ENCODE results near the gene HOXC9. TPM values are rescaled to one million over a fixed set of nuclear protein-coding genes. Genes with fewer than 3 reads are reported as not detected.

The HOXC9 gene
- polyA plus RNA-seq, 4 donors, result 15.9 to 22.1 (median 19.7) TPM

GRCh38 chr12:53997204-53998109 lies 2.5 kb upstream of the HOXC9 start:
- DNase-seq (ENCODE audit: low read depth in 4 of 4, low spot score in 3 of 4), result no peak

- no peak for DNase-seq (ENCODE audit: low read depth in 4 of 4, low spot score in 3 of 4)
Observed at GRCh38 chr12:53998110-53998899, 1.7 kb upstream of the HOXC9 start.

- DNase-seq (ENCODE audit: low read depth in 4 of 4, low spot score in 3 of 4), result no peak
Observed at GRCh38 chr12:53998900-53999236, 1.1 kb upstream of the HOXC9 start.

- DNase-seq (ENCODE audit: low read depth in 4 of 4, low spot score in 3 of 4), result no peak
Observed at GRCh38 chr12:53999559-54000115, 324 bp upstream of the HOXC9 start.

GRCh38 chr12:54001283-54002187 lies 1.6 kb downstream of the HOXC9 start:
- no peak for DNase-seq (ENCODE audit: low read depth in 4 of 4, low spot score in 3 of 4)

- DNase-seq (ENCODE audit: low read depth in 4 of 4, low spot score in 3 of 4), result no peak
Observed at GRCh38 chr12:54002278-54002914, 2.4 kb downstream of the HOXC9 start.

- DNase-seq (ENCODE audit: low read depth in 4 of 4, low spot score in 3 of 4), result no peak
Observed at GRCh38 chr12:54002915-54003389, 3.0 kb downstream of the HOXC9 start.

GRCh38 chr12:54003625-54004024 lies 3.7 kb downstream of the HOXC9 start:
- DNase-seq (ENCODE audit: low read depth in 4 of 4, low spot score in 3 of 4), result no peak

- no peak for DNase-seq (ENCODE audit: low read depth in 4 of 4, low spot score in 3 of 4)
Observed at GRCh38 chr12:54004063-54004840, 4.3 kb downstream of the HOXC9 start.

GRCh38 chr12:54004841-54005530 lies 5.0 kb downstream of the HOXC9 start:
- no peak for DNase-seq (ENCODE audit: low read depth in 4 of 4, low spot score in 3 of 4)

GRCh38 chr12:54005531-54005852 lies 5.5 kb downstream of the HOXC9 start:
- DNase-seq (ENCODE audit: low read depth in 4 of 4, low spot score in 3 of 4), result no peak

GRCh38 chr12:54005853-54006558 lies 6.0 kb downstream of the HOXC9 start:
- peak; percentile 86 to 93 (median 91) for DNase-seq (ENCODE audit: low read depth in 4 of 4, low spot score in 3 of 4)

GRCh38 chr12:54006559-54007220 lies 6.7 kb downstream of the HOXC9 start:
- no peak for DNase-seq (ENCODE audit: low read depth in 4 of 4, low spot score in 3 of 4)

GRCh38 chr12:54007538-54008259 lies 7.7 kb downstream of the HOXC9 start:
- DNase-seq (ENCODE audit: low read depth in 4 of 4, low spot score in 3 of 4), result no peak

- no peak for DNase-seq (ENCODE audit: low read depth in 4 of 4, low spot score in 3 of 4)
Observed at GRCh38 chr12:54008260-54008552, 8.2 kb downstream of the HOXC9 start.

- no peak for DNase-seq (ENCODE audit: low read depth in 4 of 4, low spot score in 3 of 4)
Observed at GRCh38 chr12:54009171-54010052, 9.5 kb downstream of the HOXC9 start.

All from right renal pelvis (tissue), 4 donors.